ENCODE results near the gene RHOJ. TPM values are rescaled to one million over a fixed set of nuclear protein-coding genes. Genes with fewer than 3 reads are reported as not detected.

RHOJ gene
- total and polyA plus RNA-seq, 2 donors (not counting 3 experiments of a cell fraction or from before 2014, with no cell fraction given) = 191 to 486 TPM

- CTCF ChIA-PET = interaction anchor here (0.8 to 3.7 kb wide), 4 partner anchors 10 to 36 kb away, joined by 3 to 48 read pairs (median 13); partner anchors contain the start of gene RHOJ
- Histone ChIP-seq H3K9me1 (replicated peaks; ENCODE audit: control insufficient read depth, extremely low read depth, insufficient read depth, low read length) (no peaks in the 10 kb centered on the region), H3K79me2 (ENCODE audit: control insufficient read depth, insufficient read depth, low read length) (no peaks in the 10 kb centered on the region), H3K27me3 (ENCODE audit: control insufficient read depth in 2 of 2, insufficient read depth in 2 of 2, low read length in 2 of 2) (no peaks in the 10 kb centered on the region), H4K20me1 (replicated peaks; ENCODE audit: control insufficient read depth, extremely low read depth, insufficient read depth, low read length) (no peaks in the 10 kb centered on the region), H2AFZ (ENCODE audit: low read depth, low read length) (no peak overlapping the region), H3K36me3 (ENCODE audit: control insufficient read depth in 2 of 2, extremely low read depth in 1 of 2, insufficient read depth in 2 of 2, low read length in 2 of 2) (no peaks in the 10 kb centered on the region), H3K4me1 (ENCODE audit: control insufficient read depth, extremely low read depth, insufficient read depth, low read length) (peaks cover 23% of the 10 kb centered on the region), H3K4me3 (replicated peaks in 1 of 3; ENCODE audit: insufficient read depth in 1 of 3, low read depth in 1 of 3, low read length in 3 of 3) (no peak overlapping the region), H3K27ac (ENCODE audit: insufficient read depth, low read depth, low read length) (peak overlapping the region; percentile 84), H3K9ac (replicated peaks; ENCODE audit: extremely low read depth, insufficient read depth, low read length) (no peak overlapping the region), H3K9me3 (replicated peaks; ENCODE audit: control insufficient read depth, insufficient read depth, low read length) (no peaks in the 10 kb centered on the region), H3K4me2 (ENCODE audit: insufficient read depth, low read length) (no peak overlapping the region)
- intact Hi-C loops (cut with micrococcal nuclease) (no loop called here), dilution Hi-C loops (cut with MboI; ENCODE audit: extremely low pct_ligation_motif_present, low sequenced_read_pairs) (no loop called here)
- FAIRE-seq = no peak
- BruUV-seq (replicated peaks) = no TSS peak
- POLR2A ChIA-PET = interaction anchor here (1.5 to 3.2 kb wide), 2 partner anchors 11 to 36 kb away, joined by 3 to 30 read pairs; partner anchors contain the start of gene RHOJ
- no peak for DNase-seq (ENCODE audit: low read depth, low spot score)
- TF ChIP-seq GATA2 (IDR thresholded peaks at IDR 0.05; ENCODE audit: insufficient read depth, insufficient read length, low read depth, low read length) (no peak), MYC (IDR thresholded peaks at IDR 0.05; ENCODE audit: low read depth, low read length) (no peak), FOS (IDR thresholded peaks at IDR 0.05; ENCODE audit: borderline replicate concordance, insufficient read depth, low read length) (no peak), MAX (IDR thresholded peaks at IDR 0.05; ENCODE audit: insufficient read depth, insufficient read length) (no peak)
These were observed 11.0 kb upstream of the RHOJ start for GRCh38 chr14:63193236-63193635.

GRCh38 chr14:63200035-63200740, 4.1 kb upstream of the RHOJ start:
- H3K9ac ChIP-seq (replicated peaks; ENCODE audit: extremely low read depth, insufficient read depth, low read length) = no peak overlapping the region
- H3K36me3 ChIP-seq (ENCODE audit: control insufficient read depth in 2 of 2, extremely low read depth in 1 of 2, insufficient read depth in 2 of 2, low read length in 2 of 2) = no peaks in the 10 kb centered on the region
- no peaks in the 10 kb centered on the region for H3K9me3 ChIP-seq (replicated peaks; ENCODE audit: control insufficient read depth, insufficient read depth, low read length)
- H3K27me3 ChIP-seq (ENCODE audit: control insufficient read depth in 2 of 2, insufficient read depth in 2 of 2, low read length in 2 of 2) = no peaks in the 10 kb centered on the region
- no peak overlapping the region for H2AFZ ChIP-seq (ENCODE audit: low read depth, low read length)
- no peaks in the 10 kb centered on the region for H3K9me1 ChIP-seq (replicated peaks; ENCODE audit: control insufficient read depth, extremely low read depth, insufficient read depth, low read length)
- DNase-seq (ENCODE audit: low read depth, low spot score) (no peak), FAIRE-seq (peak; percentile 24)
- no peak overlapping the region for H3K4me2 ChIP-seq (ENCODE audit: insufficient read depth, low read length)
- no peak overlapping the region for H3K4me3 ChIP-seq (replicated peaks in 1 of 3; ENCODE audit: insufficient read depth in 1 of 3, low read depth in 1 of 3, low read length in 3 of 3)
- dilution Hi-C loops (cut with MboI; ENCODE audit: extremely low pct_ligation_motif_present, low sequenced_read_pairs) = no loop called here
- H3K79me2 ChIP-seq (ENCODE audit: control insufficient read depth, insufficient read depth, low read length) = peaks cover 9% of the 10 kb centered on the region
- TF ChIP-seq POLR2AphosphoS5 (IDR thresholded peaks at IDR 0.05; ENCODE audit: insufficient read depth, low read depth, low read length) = no peak
- no peak for TF ChIP-seq EZH2 (IDR thresholded peaks at IDR 0.05; ENCODE audit: borderline replicate concordance, low read depth, low read length, severe bottlenecking)
- no peak for TF ChIP-seq FOS (IDR thresholded peaks at IDR 0.05; ENCODE audit: borderline replicate concordance, insufficient read depth, low read length)
- no peak for TF ChIP-seq CTCF (IDR thresholded peaks at IDR 0.05; ENCODE audit: extremely low read depth in 1 of 2, insufficient read depth in 1 of 2, low read depth in 1 of 2, low read length in 2 of 2)
- TF ChIP-seq GATA2 (IDR thresholded peaks at IDR 0.05; ENCODE audit: insufficient read depth, insufficient read length, low read depth, low read length) = no peak
- no peak for TF ChIP-seq POLR2A (IDR thresholded peaks at IDR 0.05; ENCODE audit: low read depth, low read length)
- TF ChIP-seq MAX (IDR thresholded peaks at IDR 0.05; ENCODE audit: insufficient read depth, insufficient read length) = no peak
- TF ChIP-seq MYC (IDR thresholded peaks at IDR 0.05; ENCODE audit: low read depth, low read length) = no peak
- TF ChIP-seq JUN (IDR thresholded peaks at IDR 0.05; ENCODE audit: borderline replicate concordance, insufficient read depth, insufficient read length, low read depth) = no peak
- CTCF ChIA-PET = no interaction called here
- peaks cover 16% of the 10 kb centered on the region for H3K4me1 ChIP-seq (ENCODE audit: control insufficient read depth, extremely low read depth, insufficient read depth, low read length)
- H4K20me1 ChIP-seq (replicated peaks; ENCODE audit: control insufficient read depth, extremely low read depth, insufficient read depth, low read length) = no peaks in the 10 kb centered on the region
- H3K27ac ChIP-seq (ENCODE audit: insufficient read depth, low read depth, low read length) = no peak overlapping the region
- no TSS peak for BruUV-seq (replicated peaks)
- intact Hi-C loops (cut with micrococcal nuclease) = no loop called here
- POLR2A ChIA-PET = no interaction called here

All from endothelial cell of umbilical vein (primary cell).